GM13977 (cell line): ENCODE results near the gene FMC1.
"Not testable (repeated sequence)": the region's sequence is repeated elsewhere in the genome, so short reads cannot be mapped to it uniquely, and the experiment has no call there.

ENCODE experiments used
- DNase-seq: peaks from one replicate; pipeline ENCODE4 v3.0.0; 2012; ENCODE audit warnings: low spot score
- in situ Hi-C: fragments of 300-500 bp; cut with MboI; formaldehyde crosslinking; loops from one replicate; pipeline ENCODE4 v1.12.0; 2022; ENCODE audit warnings: low sequenced_read_pairs, low pct_unique_long_range_greater_than_20kb, mixed read lengths, inconsistent platforms; ENCODE audit not compliant: unreplicated experiment
- TF ChIP-seq, protein P1 (sequence below): IDR thresholded peaks from 2 replicates; pipeline ENCODE4 v1.5.1; 2012; ENCODE audit warnings: mild to moderate bottlenecking, control low read depth; ENCODE audit not compliant: insufficient read depth; ENCODE audit errors: extremely low read depth, missing control alignments

The FMC1 gene

DNA sequence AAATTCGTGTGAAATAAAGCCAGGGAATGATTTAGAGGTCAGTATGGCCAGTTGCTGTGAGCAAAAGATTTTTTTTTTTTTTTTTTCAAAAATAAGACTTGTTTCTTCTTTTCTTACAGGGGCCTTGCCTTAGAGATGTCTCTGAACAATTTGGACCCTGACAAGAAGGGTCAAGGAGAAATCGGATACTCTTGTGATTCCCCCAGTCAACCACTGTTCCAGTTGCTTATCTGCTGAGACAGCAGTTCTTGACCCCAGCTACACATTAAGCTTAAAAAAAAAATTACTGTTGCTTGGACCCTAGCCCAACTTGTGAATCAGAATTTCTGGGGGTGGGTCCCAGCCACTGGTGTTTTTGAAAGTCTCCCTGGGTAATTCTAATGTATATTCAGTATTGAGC lies 12.0 kb upstream of the FMC1 start:
- TF ChIP-seq, protein P1, sequence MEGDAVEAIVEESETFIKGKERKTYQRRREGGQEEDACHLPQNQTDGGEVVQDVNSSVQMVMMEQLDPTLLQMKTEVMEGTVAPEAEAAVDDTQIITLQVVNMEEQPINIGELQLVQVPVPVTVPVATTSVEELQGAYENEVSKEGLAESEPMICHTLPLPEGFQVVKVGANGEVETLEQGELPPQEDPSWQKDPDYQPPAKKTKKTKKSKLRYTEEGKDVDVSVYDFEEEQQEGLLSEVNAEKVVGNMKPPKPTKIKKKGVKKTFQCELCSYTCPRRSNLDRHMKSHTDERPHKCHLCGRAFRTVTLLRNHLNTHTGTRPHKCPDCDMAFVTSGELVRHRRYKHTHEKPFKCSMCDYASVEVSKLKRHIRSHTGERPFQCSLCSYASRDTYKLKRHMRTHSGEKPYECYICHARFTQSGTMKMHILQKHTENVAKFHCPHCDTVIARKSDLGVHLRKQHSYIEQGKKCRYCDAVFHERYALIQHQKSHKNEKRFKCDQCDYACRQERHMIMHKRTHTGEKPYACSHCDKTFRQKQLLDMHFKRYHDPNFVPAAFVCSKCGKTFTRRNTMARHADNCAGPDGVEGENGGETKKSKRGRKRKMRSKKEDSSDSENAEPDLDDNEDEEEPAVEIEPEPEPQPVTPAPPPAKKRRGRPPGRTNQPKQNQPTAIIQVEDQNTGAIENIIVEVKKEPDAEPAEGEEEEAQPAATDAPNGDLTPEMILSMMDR, result no peak
- DNase-seq, result no peak
- in situ Hi-C loops, result no loop called here

DNA sequence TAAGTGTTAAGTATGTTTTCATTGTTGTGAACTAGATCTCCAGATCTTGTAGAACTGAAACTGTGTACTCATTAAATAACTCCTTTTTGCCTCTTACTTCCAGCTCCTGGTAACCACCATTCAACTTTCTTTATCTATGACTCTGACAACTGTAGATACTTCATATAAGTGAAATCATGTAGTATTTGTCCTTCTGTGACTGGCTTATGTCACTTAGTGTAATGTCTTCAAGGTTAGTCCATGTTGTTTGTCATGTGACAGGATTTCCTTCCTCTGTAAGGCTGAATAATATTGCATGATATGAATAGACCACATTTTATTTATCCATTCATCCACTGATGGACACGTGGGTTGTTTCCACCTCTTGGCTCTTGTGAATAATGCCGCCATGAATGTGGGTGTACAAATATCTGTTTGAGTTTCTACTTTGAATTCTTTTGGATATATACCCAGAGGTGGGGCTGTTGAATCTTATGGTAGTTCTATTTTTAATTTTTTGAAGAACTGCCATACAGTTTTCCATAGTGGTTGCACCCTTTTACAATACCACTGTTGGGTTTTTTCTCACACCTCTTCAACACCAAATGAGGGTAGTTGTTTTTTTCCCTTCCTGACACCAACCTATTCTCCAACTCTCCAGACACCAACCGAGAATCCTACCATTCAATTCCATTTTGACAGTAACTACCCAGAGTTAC lies 10.7 kb upstream of the FMC1 start:
- in situ Hi-C loops, result loop anchor here (10.0 kb wide), 1 partner anchor 226 kb away; the partner anchor contains the start of gene ZC3HAV1
- DNase-seq, result no peak
- TF ChIP-seq, protein P1, result no peak

GRCh38 chr7:139332697-139333359 lies 8.3 kb upstream of the FMC1 start:
- in situ Hi-C loops, result loop anchor here (10.0 kb wide), 1 partner anchor 228 kb away; the partner anchor contains the start of gene ZC3HAV1
- TF ChIP-seq, protein P1, result no peak
- no peak for DNase-seq

DNA sequence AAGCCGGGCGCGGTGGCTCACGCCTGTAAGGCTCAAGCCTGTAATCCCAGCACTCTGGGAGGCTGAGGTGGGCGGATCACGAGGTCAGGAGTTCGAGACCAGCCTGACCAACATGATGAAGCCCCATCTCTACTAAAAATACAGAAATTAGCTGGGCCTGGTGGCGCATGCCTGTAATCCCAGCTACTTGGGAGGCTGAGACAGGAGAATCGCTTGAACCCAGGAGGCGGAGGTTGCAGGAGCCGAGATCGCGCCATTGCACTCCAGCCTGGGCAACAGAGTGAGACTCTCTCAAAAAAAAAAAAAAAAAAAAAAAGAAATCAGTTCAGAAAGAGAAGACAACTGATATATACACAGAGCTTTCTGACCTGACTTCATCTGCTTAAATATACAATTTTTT lies 7.7 kb upstream of the FMC1 start:
- DNase-seq, result not testable (repeated sequence)
- in situ Hi-C loops, result loop anchor here (10.0 kb wide), 1 partner anchor 229 kb away; the partner anchor contains the start of gene ZC3HAV1

DNA sequence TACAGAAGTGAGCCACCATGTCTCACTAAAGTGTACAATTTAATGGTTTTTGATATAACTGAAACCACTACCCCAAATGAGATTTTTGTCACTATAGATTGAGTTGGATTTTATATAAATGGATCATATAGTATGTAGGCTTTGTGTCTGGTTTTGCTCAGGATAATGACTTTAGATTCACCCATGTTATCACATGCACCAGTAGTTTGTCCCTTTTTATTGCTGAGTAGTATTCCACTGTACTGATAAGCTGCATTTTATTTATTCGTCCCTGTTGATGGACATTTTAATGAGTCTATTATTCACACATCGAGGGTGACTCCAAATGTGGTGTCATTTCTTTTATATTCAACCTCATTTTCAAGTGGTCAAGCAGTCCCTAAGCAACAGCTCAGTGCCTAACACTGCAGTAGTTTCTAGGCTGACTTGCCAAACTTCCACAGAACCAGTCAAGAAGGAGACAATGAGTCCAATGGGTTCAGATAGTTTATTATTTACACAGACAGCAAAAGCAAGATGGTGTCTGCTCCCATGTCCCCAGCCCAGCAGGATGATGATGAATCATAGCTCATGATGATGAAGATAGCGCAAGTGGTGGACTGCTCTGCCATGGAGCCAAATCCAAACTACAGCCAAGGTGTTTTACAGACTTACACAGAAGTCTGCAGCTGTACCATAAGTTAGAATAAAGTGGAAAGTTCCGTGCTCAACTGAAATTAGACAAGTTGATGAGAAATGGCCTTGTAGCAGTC lies 6.6 kb upstream of the FMC1 start:
- in situ Hi-C loops, result loop anchor here (10.0 kb wide), 1 partner anchor 230 kb away; the partner anchor contains the start of gene ZC3HAV1
- TF ChIP-seq, protein P1, result no peak
- DNase-seq, result no peak

- TF ChIP-seq, protein P1, result no peak
- DNase-seq, result no peak
- in situ Hi-C loops, result loop anchor here (10.0 kb wide), 1 partner anchor 234 kb away; the partner anchor contains the start of gene ZC3HAV1
Measured at GRCh38 chr7:139339025-139339424, 2.1 kb upstream of the FMC1 start.

- in situ Hi-C loops, result loop anchor here (10.0 kb wide), 1 partner anchor 235 kb away; the partner anchor contains the start of gene ZC3HAV1
- TF ChIP-seq, protein P1, result no peak
- DNase-seq, result no peak
Measured at GRCh38 chr7:139339698-139340036, 1.5 kb upstream of the FMC1 start.
